Mucosa of rectum (tissue), 2 donors: ENCODE results near the gene CDH18.

Source experiments
- H3K27ac ChIP-seq, 2 donors: one replicate each; pipeline ENCODE4 v1.7.0; 2013; ENCODE audit warnings: inconsistent platforms in 2 of 2, low read depth in 2 of 2, low read length in 2 of 2
- H3K27me3 ChIP-seq, 2 donors: one replicate each; pipeline ENCODE4 v1.7.0; 2013; ENCODE audit warnings: low read length in 2 of 2; ENCODE audit not compliant: control insufficient read depth in 2 of 2, insufficient read depth in 2 of 2
- H3K36me3 ChIP-seq, 2 donors: one replicate each; pipeline ENCODE4 v1.7.0; 2013; ENCODE audit warnings: low read length in 2 of 2; ENCODE audit not compliant: control insufficient read depth in 2 of 2, insufficient read depth in 2 of 2
- H3K4me1 ChIP-seq, 2 donors: one replicate each; pipeline ENCODE4 v1.7.0; 2013; ENCODE audit warnings: low read length in 2 of 2, mild to moderate bottlenecking in 1 of 2; ENCODE audit not compliant: control insufficient read depth in 2 of 2, insufficient read depth in 2 of 2
- H3K4me3 ChIP-seq, 2 donors: one replicate each; pipeline ENCODE4 v1.7.0; 2013; ENCODE audit warnings: low read length in 2 of 2
- H3K9ac ChIP-seq, 2 donors: one replicate each; pipeline ENCODE4 v1.7.0; 2013; ENCODE audit warnings: low read length in 2 of 2, low read depth in 1 of 2, mild to moderate bottlenecking in 1 of 2
- H3K9me3 ChIP-seq, 2 donors: one replicate each; pipeline ENCODE4 v1.7.0; 2013; ENCODE audit warnings: low read length in 2 of 2; ENCODE audit not compliant: control insufficient read depth in 2 of 2
- donor health status: healthy.
- donor health status: Normal muscosa, but diverticular disease.

Gene CDH18

DNA sequence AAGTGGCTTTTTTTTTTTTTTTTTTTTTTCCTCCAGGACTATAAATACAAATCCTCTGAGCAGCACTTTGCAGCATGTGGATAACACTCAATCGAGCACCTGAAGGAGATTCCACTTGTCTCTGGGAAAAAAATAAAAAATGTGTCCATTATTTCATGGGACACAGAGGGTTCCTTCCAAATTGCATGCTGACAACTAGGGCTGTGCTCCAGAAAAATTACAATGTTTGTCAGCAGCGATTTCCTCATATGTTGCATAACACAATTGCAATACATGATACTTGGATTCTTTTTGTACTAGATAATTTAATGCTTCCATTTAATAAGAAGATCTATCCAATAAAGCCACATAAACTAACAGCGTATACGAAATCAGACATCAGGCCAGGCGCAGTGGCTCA, 84.4 kb downstream of the CDH18 start:
- H3K27me3 ChIP-seq, result no peaks in the 10 kb centered on the region
- H3K9me3 ChIP-seq, result no peaks in the 10 kb centered on the region
- H3K9ac ChIP-seq, result no peak overlapping the region
- no peaks in the 10 kb centered on the region for H3K36me3 ChIP-seq
- H3K4me1 ChIP-seq, result no peaks in the 10 kb centered on the region
- H3K27ac ChIP-seq, result no peak overlapping the region
- no peak overlapping the region for H3K4me3 ChIP-seq

DNA sequence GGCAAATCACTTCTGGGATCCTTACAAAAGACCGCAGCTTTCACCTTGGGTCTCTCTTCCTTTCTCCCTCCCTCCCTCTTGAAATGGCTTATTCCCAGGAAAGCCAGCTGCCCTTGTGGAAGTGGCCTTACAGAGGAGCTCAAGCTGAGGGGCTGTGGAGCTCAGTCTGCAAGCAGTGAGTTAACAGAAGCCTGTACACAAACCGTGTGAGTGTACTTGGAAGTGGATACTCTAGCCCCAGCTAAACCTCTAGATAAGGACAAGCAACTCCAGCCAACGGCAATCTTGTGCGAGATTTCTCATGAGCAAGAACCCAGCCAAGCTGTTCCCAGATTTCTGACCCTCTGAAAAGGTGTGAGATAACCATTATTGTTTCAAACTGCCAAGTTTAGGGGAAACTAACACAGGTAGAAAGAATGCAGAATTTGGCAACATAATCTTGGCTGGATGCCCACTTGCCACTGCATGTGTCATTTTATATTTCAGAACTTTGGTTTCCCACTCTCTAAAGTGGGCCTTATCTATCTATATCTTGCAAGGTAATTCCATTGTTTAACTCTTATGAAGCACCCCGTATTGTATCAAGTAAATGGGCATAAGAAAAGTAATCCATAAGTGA, 85.6 kb downstream of the CDH18 start:
- H3K9ac ChIP-seq, result no peak overlapping the region
- H3K4me3 ChIP-seq, result no peak overlapping the region
- no peaks in the 10 kb centered on the region for H3K9me3 ChIP-seq
- no peaks in the 10 kb centered on the region for H3K36me3 ChIP-seq
- no peaks in the 10 kb centered on the region for H3K27me3 ChIP-seq
- H3K4me1 ChIP-seq, result no peaks in the 10 kb centered on the region
- H3K27ac ChIP-seq, result no peak overlapping the region

DNA sequence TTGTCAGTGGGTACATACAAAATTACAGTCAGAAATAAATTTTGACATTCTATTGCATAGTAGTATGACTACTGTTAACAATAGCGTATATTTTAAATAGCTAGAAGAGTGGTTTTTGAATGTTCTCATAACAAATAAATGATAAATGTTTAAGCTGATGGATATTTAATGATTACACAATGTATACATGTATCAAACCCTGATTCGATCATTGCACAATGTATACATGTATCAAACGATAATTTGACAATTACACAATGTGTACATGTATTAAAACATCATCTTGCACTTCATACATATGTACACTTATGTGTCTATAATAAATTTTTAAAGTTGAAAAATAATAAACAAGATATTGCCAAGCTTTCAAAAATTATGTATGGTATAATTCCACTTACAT, 87.7 kb downstream of the CDH18 start:
- Histone ChIP-seq H3K9ac (no peak overlapping the region), H3K4me3 (no peak overlapping the region), H3K9me3 (no peaks in the 10 kb centered on the region), H3K27me3 (no peaks in the 10 kb centered on the region), H3K27ac (no peak overlapping the region), H3K36me3 (no peaks in the 10 kb centered on the region), H3K4me1 (no peaks in the 10 kb centered on the region)

DNA sequence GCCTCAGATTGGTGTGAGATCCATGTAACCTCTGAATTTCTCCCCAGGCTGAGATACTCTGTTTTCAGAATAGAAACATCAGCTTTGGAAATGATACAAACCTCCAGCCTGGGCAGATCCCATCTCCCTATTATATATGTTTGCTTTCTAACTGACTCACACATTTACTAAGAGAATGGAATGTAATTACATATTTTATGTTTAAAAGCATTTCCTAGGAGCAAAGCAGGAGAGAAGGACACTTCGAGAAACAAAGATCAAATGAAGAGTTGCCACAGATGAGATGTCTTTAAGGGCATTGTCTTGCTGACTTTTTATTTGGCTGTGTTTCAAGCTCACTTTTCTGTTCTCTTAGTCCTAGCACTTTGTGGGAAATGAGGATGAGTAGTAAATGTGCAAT, 96.3 kb downstream of the CDH18 start:
- no peaks in the 10 kb centered on the region for H3K9me3 ChIP-seq
- no peaks in the 10 kb centered on the region for H3K36me3 ChIP-seq
- H3K4me3 ChIP-seq, result no peak overlapping the region

DNA sequence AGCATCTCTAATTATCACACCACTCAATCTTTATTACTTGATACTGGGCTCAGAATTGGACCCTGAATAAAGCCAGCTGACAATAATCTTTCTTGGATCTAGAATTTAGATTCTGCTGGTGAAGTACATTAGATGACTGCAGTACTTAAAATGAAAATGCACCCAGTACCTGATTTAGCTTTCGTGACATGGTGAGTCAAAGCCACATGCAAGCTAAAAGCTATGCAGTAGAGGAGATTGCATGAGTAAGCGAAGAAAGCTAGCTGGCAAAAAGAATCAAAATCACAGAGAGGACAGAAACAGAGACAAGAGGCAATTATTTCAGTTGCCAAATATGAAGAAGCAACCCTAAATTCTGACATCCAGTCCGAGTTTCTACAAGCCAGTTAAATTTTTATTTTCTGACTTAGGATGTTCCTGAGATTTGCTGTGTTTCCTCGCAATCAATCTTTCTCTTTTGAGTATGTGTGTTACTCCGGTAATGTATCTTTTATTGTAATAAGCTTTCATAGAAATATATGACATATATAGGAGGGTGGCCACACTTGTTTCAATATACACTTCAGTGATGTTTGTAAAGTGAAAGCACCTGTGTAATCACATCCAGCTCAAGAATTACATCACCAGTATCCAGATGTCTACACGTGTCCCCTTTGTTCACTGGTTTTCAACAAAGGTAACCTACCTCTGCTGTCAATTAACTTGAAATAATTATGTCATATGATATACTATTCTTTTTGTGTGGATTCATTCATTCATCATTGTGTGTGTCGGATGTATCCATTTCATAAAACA, 101.7 kb downstream of the CDH18 start:
- Histone ChIP-seq H3K4me3 (no peak overlapping the region), H3K4me1 (no peaks in the 10 kb centered on the region), H3K36me3 (no peaks in the 10 kb centered on the region), H3K9me3 (no peaks in the 10 kb centered on the region), H3K9ac (no peak overlapping the region), H3K27me3 (no peaks in the 10 kb centered on the region), H3K27ac (no peak overlapping the region)

More for the DNA sequence above, 96.3 kb downstream of the CDH18 start:
- Histone ChIP-seq H3K27ac (no peak overlapping the region), H3K9ac (no peak overlapping the region), H3K4me1 (no peaks in the 10 kb centered on the region), H3K27me3 (no peaks in the 10 kb centered on the region)

DNA sequence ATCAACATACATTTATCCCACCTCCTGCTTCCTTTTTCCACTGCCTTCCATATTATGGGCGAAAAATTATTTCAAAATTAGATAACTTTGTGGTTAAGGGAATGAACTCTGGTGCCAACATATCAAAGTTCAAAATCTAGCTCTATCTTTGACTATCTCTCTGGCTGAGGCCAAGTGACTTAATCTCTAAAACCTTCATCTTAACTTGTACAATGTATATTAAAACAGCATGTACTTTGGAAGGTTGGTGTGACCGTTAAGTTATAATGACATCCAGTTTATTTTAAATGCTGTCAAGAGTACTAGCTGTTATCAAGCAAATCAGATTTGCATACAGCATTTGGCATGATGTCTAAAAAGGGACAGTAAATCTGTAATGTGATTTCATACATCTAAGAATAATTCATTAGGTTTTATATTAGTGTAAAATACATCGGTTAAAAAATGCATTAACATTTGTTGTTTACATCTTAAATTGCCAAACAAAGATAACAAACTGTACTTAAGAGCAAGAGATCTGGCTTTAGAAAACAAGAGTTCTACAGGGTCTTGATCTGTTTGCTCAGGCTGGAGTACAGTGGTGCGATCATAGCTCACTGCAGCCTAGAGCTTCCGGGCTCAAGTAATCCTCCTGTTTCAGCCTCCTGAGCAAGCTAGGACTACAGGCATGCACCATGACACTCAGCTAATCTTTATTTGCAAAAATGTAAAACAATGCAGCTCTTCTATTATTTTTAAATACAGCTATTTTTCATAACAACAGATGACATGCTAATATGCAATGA, 102.8 kb downstream of the CDH18 start:
- no peaks in the 10 kb centered on the region for H3K36me3 ChIP-seq
- H3K4me1 ChIP-seq, result no peaks in the 10 kb centered on the region
- no peaks in the 10 kb centered on the region for H3K27me3 ChIP-seq
- no peak overlapping the region for H3K4me3 ChIP-seq
- no peak overlapping the region for H3K9ac ChIP-seq
- no peak overlapping the region for H3K27ac ChIP-seq
- H3K9me3 ChIP-seq, result no peaks in the 10 kb centered on the region

DNA sequence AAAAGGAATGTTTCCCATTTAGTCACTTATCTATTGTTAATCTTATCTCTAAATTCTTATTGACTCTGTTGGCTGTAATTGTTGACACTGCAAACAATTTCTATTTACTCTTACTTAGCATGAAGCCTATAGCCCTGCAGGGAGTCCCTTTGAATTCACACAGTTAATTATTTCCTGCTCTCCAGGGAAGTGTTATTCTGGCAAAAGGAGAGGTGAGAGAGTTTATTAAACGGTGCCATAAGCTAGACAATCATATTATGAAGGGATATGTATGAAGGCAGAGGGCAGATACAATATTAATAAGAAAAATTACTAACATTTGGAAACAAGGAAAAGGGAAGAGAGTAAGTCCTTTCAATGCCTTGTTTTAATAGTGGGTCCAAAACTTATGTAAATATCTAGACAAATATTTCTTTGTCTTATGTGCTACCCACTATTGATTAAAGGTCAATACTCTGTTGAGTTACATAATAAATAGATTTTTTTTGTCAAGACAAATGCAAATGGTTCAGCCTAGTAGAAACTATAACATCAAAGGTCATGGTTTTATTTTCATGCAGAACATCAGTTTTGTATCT, 107.1 kb downstream of the CDH18 start:
- Histone ChIP-seq H3K27me3 (no peaks in the 10 kb centered on the region), H3K4me3 (no peak overlapping the region), H3K4me1 (no peaks in the 10 kb centered on the region)

DNA sequence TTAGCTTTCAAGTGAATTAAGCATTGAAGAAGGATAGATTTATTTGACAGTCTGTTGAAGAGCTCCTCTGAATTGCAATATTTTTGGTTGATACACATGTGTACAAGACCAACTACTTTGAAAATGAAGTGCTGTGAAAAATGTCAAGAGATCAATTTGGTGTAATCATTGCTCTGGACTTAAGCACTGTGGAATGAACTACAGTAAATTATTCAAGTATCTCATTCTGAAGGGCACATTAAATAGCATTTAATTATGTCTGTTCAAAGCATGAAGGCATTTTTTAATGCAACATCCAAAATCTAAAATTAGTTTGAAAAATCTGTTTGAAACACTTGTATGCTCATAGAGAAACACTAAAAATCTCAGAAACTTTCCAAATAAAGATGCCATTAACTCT, 107.5 kb downstream of the CDH18 start:
- H3K9ac ChIP-seq, result no peak overlapping the region
- no peak overlapping the region for H3K27ac ChIP-seq
- H3K9me3 ChIP-seq, result no peaks in the 10 kb centered on the region
- no peaks in the 10 kb centered on the region for H3K27me3 ChIP-seq
- H3K36me3 ChIP-seq, result no peaks in the 10 kb centered on the region
- H3K4me3 ChIP-seq, result no peak overlapping the region
- no peaks in the 10 kb centered on the region for H3K4me1 ChIP-seq

More for the DNA sequence above, 107.1 kb downstream of the CDH18 start:
- Histone ChIP-seq H3K9me3 (no peaks in the 10 kb centered on the region), H3K27ac (no peak overlapping the region), H3K9ac (no peak overlapping the region), H3K36me3 (no peaks in the 10 kb centered on the region)

DNA sequence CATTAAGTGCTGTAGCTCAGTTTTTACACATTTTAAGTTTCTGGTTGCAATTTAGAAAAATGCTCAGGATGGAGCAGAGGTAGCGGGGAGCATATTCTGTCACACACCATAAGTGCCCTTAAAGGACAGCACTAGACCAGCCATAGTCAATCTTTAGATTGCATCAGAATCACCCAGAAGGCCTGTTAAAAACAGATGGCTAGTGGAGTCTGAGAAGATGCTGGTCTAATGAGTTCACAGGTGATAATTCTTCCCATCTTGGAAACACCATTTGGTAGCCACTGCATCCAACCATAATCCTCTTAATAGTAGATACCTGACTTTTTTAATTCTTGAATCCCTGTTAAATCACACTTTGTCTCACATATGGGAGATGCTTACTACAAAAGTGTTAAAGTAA, 113.2 kb downstream of the CDH18 start:
- Histone ChIP-seq H3K27me3 (no peaks in the 10 kb centered on the region), H3K4me3 (no peak overlapping the region), H3K36me3 (no peaks in the 10 kb centered on the region), H3K9ac (no peak overlapping the region), H3K4me1 (no peaks in the 10 kb centered on the region), H3K9me3 (no peaks in the 10 kb centered on the region), H3K27ac (no peak overlapping the region)

DNA sequence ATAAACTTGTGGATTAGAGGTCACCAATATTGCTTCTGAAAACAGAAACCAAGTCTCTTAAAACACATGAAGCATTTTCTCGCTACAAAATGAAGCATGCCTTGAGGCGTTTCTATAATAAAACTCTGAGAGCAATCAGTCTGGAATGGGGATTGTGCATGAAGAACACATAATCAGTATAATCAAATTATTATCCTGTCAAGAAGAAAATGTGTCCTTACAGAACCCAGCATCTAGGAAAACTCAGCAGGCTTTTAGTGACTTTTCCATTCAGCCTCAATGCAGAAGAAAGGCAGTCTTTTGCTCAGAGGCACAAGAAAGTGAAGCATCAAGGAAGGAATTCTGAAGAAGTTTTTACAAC, 121.9 kb downstream of the CDH18 start:
- no peak overlapping the region for H3K9ac ChIP-seq
- H3K4me3 ChIP-seq, result no peak overlapping the region
- no peak overlapping the region for H3K27ac ChIP-seq
- H3K9me3 ChIP-seq, result peaks cover 0 to 3% of the 10 kb centered on the region in 2 donors
- no peaks in the 10 kb centered on the region for H3K4me1 ChIP-seq
- no peaks in the 10 kb centered on the region for H3K36me3 ChIP-seq
- no peaks in the 10 kb centered on the region for H3K27me3 ChIP-seq
